HPDE6-E6E7 (cell line): ENCODE data around the gene SCARB1.

Experiments
- DNase-seq: peaks from one replicate; pipeline ENCODE4 v3.0.0; 2011; ENCODE audit warnings: missing footprints; ENCODE audit errors: extremely low spot score

Gene SCARB1

DNA sequence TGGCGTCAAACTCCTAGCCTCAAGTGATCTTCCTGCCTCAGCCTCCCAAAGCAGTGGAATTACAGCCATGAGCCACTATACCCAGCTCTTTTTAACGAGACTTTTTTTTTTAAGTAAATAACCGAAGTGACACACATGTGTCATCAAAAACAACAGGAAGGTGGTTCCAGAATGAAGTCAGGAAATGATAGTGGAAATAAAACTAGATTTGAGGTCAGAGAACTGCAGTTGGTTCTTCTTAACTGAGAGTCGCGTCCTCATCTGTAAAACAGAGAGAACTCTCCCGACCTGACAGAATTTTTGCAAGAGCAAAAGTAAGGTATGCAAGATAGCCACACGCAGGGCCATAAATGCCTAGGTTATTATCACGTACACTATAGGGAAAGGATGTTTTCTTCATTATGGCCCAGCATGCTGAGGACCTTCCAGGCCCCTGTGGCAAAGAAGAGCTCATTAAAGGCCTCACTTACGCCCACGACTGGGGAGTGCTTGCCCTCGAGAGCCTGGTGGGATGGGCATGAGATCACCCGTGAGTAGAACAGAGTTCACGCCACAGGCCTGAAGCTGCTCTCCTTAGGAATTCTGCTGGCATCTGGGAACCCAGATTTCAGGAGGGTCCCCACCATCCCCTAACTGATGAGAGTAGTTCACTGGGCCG lies 67.2 kb downstream of the SCARB1 start:
- no peak for DNase-seq

DNA sequence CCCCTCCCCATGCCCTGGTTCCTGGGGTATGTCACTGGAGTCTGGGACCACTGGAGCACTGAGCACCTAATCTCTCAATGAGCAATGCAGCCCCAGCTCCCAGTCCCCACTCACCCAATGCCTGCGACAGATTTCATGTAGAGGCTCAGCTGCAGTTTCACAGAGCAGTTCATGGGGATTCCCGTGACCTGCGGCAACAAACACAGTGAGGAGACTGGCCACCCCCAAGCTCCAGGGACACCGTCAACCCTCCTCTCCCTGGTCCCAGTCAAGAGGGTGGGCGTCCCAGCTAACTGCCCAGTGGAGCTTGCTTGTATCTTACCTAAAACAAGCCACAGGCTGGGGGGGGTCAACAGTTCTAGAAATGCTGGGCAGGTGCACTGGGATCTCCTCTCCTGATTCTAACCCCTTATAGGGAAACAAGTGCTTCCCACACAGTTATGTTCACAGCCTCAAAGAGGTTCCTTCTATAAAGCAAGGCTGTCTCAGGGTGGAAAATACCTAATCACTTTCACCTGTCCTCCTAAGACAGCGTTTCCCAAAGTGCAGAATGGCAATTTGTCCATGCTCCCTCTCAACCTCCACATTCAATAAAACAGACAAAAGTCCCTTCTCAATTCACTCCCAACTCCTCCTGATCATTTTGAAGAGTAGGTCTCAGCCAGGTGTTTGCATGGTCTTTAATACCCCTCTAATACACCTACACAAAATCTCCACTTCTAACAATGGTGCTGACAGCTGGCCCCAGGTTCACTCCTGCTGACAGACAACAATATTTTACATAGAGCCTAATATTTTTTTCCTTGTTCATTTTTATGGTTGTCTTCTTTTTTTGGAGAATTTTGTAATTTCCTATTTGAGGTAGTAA lies 68.3 kb downstream of the SCARB1 start:
- DNase-seq = no peak

DNA sequence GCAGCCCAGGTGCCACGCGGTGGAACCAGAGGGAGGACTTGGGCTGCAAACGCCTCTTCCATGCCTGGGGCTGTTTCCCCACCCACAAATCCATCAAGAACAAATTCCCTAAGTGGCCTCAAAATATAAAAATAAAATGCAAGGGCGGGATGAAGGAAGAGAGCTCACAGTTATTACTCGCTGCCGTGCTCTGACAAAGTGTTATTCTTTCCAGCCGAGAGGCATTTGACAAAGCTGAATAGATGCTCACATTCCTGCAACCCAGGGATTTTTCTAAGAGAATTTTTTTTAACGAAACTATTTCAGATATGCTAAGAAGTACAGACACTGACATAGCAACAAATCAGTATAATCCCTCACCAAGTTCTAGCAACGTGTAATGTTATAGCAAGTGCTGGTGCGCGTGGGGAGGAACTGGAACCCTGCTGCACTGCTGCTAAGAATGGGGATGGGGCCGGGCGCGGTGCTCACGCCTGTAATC lies 70.7 kb downstream of the SCARB1 start:
- no peak for DNase-seq

DNA sequence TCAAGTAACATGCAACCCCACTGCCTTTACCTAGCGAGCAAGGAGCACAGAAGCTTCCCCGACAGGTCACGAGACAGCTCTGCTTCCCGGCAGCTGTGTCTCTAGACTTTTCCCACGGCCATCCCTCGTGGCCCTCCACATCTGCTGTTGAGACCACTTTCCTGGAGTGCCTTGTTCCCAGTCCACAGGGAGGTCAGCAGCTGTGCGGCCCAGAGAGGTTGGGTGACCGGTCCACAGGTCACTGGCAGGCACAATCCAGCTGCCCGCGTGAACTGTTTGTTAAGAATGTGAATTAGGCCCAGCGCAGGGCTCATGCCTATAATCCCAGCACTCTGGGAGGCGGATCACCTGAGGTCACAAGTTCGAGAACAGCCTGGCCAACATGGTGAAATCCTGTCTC lies 71.5 kb downstream of the SCARB1 start:
- no peak for DNase-seq

DNA sequence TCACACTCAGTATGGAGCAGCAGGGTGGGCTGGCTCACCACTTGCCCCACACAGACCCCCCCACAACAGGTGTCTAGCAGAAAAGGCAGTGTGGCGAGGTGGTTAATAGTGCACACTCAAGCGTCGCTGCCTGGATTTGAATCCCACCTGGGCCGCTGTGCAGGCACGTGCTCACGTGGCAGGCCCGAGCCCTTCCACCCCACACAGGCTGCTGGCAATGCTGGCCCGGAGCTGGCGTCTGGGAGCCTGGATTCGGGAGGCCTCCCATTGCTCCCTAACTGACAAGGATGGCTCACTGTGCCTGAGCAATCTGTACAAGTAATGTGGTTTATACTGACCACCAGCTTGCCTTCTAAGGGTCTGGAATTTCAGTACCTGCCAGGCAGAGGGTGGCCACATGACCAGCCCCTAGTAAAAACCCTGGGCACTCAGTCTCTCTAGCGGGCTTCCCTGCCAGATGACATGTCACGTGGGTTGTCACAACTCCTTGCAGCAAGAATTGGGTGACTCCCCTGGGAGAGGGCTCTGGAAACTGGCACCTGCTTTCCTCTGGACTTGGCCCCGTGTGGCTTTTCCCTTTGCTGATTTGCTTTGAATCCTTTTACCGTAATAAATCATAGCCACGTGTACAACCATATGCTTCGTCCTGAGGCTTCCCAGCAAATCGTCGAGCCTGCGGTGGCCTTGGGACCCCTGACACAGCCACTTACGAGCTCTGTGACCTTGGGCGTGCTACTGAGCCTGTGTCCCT lies 72.8 kb downstream of the SCARB1 start:
- no peak for DNase-seq

DNA sequence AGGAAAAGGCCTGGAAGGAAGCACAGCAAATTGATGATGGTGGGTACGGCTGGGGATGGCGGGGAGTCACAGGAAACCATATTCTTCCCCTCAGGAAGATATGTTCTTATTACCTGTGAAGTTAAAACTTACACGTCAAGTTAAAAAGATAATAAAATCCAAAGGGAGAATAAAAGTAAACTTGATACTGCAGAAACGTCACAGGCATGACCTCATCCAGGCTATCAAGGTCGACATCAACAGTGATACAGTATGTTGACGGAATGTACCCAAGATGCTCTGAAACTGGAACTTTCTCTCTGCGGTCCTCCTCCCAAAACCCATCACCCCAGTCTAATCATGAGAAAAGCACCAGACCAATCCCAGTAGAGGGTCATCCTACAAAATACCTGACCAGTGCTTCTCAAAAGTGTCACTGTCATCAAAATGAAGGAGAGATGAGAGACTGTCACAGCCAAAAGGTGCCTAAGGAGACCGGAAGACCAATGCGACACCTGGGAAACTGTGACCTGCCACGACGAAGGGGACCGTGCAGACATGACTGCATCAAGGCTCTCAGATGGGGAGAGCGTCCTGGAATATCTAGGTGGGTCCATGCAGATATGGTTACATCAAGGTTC lies 74.6 kb downstream of the SCARB1 start:
- DNase-seq = no peak

DNA sequence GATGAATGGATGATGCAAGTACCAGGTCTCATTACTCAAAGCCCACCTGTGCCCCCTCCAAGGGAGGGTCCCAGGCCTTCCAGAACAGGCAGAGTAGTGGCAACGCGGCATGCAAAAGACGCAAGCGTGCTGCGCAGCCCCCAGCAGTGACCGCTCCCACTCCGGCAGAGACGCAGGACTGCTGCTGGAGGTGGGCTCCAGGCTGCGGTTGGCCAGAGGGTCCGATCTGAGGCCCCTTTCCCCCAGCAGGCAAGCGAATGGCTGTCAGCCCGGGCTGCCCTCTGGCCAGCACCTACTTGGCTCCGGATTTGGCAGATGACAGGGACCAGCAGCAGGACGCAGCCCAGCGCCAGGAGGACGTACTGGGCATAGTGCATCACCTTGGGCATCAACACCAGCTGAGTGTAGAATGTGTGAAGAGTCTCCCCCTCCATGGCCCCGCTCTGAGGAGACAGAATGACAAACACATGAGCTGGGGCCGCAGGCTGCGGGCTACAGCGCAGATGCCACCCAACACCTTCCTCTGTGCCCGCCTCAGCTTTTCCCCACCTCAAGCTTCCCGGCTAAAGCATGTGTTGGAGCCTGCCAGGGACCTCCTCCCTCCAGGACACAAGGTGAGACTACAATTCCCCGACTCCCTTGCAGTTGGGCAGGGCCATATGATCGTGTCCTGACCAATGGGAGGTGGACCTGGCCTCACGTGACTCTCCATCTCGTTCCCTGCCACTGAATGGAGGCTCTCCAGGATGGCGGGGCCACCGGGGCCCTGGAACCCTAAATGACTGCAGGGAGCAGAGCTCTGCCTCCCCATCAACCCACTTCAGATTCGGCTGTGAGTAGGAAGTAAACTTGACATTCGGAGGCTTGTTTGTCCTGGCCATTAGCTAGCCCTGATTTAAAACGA lies 77.4 kb downstream of the SCARB1 start:
- no peak for DNase-seq

DNA sequence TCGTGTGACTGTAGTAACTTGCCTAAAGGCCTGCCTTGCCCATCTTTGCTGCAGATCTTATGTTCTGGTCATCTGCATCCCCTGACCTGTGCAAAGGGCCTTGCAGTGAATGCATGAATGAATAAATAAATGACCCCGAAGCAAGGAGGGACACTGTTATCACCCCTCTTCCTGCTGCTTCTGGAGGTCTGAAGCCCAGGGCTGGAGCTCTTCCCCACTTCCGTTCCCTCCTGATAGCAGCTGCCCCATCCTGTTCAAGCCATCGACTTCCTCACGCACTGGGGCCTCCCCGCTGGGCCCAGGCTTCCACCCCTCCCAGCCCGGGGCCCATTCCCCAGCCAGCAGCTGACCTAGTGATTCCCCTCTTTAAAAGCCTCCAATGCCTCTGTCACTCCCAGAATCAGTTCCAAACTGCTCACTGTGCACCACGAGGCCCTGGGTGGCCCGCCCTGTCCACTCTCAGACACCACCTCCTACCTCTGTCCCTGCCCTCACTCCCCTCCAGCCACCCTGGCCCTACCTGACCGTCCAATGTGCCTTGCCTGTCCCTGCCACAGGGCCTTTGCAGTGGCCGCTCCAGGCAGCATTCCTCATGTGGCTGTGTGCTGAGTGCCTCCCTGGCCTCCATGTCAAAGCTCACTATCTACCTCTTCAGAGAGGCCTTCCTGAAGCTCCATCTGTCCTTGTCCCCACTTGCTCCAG lies 78.6 kb downstream of the SCARB1 start:
- no peak for DNase-seq

DNA sequence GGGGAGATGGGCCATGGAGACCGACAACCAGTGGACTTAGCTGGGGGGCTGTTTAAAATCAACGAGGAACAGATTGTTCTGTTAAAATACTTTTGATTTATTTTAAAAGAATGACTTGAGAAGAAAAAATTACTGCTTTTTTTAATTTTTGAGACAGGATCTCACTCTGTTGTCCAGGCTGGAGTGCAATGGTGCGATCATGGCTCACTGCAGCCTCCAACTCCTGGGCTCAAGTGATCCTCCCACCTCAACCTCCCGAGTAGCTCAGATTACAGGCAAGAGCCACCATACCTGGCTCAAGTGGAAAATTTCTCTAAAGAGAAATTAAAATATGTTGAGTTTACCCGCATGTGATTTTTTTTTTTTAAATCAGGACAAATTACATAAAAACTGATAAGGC lies 80.6 kb downstream of the SCARB1 start:
- no peak for DNase-seq

DNA sequence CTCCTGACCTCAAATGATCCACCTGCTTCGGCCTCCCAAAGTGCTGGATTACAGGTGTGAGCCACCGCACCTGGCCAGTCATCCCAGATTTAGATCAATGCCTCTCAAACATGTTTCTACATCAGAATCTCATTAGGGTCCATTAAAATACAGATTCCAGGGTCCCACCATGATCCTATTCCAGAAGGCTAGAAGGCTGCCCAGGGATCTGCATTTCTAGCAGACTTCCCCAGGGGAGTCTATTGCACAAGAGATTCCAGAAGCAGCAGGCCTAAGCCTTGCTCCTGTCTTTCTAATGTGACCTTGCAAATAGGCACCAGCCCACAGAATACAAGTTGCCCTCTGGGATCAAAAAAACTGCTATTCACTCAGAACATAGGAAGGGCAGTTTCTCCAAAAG lies 81.5 kb downstream of the SCARB1 start:
- no peak for DNase-seq

DNA sequence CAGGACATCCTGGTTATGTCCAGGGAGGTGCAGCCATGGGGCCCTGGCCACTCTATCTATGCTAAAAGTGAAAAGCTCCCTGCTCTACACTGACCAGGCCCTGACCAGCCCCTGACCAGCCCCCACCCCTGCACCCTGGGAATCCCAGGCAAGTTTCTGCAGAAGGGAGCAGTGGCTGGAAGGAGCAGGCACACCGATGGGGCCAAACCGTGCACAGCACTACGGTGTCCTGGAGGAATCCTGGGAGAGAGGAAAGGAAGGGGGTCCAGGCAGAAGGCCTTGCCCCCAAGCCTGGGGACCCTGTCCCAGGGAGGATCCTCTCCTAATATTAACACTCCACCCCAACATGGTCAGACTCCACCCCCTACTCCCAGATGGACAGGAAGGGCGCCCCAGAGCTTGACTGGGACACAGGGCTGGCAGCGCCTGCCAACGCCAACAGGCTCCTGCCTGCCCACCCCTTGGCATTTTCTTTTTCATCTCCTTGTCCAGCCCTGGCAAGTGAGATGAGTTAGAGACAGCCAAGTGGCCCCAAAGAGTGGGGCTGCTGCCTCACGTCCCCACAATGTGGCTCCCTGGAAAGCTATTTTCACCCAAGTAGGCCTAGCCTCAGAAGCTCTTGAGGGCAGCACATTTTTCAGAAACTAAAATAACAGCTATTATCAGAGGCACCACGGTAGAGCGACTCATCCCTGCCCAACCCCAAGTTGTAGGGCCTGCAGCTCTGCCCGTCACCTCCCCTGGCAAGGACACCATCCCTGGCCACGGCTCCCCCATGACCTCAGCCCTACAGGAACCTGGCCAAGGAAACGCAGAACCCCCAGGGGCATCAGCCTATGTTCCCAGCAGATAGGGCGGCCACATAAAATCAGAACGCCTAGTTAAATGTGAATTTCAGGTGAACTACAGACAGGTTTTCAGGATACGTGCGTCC lies 82.6 kb downstream of the SCARB1 start:
- DNase-seq = no peak

DNA sequence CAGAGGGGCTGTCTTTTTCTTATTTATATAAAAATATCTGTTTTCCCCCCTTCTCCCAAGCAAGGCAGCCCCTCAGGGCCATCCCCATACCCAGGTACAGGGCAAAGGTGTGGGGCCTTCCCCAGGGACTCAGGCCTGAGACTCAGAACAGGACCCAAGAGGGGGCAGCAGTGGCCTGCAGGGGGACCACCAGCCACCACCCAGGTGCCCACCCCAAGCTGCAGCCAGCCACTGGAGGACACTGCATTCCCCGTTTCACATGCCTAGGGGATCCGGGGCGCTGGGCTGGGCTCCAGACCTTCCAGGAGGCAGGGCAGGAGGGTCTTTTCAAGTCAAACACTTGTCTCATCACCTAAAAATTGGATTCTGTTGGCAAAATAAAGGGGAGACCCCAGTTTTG lies 83.3 kb downstream of the SCARB1 start:
- no peak for DNase-seq

DNA sequence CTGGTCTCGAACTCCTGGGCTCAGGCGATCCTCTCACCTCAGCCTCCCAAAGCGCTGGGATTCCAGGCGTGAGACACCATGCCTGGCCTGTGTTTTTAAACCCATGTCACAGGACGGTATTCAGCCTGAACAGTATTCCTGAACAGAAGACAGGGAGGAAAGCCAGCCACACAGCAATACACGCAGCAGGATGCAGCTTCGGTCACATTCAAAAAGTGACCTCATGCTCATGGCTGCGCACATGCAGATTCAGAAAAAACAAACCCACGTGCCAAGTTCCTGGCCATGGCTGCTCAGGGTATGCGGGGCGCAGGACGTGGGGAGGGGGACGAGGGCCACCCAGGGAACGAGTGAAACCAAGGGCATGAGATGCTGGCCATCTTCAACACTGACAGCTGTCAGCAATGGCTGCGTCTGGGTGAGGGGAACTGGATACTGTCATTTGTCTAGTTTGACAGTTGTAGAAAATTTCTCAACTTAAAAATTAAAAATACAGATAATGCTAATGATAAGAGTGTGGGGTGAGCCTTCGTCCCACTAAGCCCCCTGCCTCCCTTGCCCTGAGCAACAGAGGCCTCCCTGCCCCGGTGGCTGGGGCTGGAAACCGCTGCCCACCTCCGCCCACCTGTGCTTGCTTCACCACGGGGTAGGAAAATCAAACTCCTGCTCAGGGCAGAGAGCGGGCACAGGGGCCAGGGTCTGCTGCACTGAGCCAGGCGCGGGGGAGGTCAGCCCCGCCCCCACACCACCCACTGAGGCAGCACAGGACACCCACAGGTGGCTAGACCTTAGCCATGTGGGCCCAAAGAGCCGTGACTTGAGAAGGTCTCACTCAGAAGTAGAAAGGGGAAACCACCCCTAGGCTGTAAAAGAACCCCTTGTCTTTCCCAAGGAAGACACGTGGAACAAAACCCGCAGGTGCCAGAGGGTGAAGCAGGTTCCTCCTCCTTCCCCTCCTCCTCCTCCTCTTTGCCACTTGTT lies 84.2 kb downstream of the SCARB1 start:
- no peak for DNase-seq

DNA sequence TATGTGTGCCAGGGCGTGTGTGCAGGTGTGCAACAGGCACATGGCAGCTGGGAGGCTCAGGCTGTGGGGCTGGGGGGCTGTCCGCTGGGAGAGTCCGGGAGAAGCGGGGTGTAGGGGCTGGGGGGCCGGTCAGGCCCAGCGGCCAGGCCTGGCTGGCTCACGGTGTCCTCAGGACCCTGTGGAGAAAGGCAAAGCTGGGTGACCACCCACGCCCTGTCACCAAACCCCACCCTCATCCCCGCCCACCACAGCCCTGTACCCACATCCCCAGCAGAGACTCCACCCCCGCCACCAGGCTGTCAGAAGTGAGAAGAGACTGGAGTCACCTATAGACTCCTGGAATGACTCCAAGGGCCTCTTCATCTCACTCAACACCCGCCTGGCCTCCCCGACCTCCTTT lies 85.3 kb downstream of the SCARB1 start:
- DNase-seq = no peak

DNA sequence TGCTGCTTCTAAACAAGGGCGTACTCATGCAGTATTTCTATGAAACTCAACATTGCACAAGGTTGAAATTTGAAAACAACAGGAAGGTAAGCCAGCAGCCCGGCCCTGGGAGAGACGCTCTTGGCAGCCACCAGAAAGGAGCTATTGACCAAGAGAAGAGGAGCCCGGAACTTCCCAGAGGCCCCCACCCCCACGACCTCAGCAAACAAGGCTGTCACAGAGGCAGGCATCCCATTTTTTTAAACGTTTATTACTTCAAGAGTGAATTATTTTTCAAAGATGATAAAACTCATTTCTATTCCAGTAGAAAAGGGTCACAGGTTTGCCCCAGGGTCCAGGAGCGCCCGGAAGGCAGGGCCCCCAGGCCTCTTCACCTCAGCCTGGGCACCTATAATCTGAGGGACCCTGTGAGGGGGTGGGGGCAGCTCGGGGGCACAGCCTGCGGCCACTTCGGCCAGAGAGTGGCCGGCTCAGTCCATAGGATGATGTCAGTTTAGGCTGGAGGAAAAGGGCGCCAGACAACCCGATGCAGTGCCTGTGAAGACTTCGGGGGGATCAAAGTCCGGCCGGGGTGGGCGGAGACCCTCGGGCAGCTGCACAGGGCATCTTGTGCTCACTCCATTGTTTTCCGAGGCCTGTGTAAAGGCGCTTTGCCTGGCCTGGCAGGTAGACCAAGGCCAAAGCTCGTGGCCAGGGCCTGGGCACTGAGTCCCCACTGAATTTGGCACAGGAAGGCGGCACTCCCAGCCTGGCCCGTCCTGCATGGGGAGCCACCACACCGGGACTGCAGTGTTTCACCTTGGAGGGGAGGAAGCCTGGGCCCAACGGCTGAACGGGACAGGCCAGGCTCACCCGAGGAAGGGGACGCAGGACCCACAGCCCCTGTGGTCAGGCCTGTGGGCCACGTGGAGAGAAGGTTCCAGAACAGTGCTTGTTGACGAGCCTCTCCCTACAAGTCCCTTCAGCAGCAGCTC lies 86.0 kb downstream of the SCARB1 start:
- DNase-seq = no peak

DNA sequence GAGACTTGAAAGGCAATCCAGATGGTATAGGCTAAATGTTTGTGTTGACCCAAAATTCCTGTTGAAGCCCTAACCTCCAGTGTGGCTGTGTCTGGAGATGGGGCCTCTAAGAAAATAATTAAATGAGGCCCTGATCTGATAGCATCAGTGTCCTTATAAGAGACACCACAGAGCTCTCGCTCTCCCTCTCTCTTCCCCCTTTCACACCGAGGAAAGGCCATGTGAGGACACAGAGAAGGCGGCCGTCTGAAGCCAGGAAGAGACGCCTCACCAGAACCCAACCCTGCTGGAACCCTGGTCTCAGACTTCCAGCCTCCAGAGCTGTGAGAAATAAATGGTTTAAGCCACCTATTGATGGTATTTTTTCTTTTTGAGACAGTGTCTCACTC lies 87.5 kb downstream of the SCARB1 start:
- no peak for DNase-seq
